HG03097 (cell line): ENCODE results near the gene GATA3.

Source experiments
- ATAC-seq: cut with Tn5 transposase; IDR thresholded peaks from one replicate; pipeline ENCODE4 v1.9.1; 2021; ENCODE audit not compliant: unreplicated experiment, low FRiP score

Gene GATA3

DNA sequence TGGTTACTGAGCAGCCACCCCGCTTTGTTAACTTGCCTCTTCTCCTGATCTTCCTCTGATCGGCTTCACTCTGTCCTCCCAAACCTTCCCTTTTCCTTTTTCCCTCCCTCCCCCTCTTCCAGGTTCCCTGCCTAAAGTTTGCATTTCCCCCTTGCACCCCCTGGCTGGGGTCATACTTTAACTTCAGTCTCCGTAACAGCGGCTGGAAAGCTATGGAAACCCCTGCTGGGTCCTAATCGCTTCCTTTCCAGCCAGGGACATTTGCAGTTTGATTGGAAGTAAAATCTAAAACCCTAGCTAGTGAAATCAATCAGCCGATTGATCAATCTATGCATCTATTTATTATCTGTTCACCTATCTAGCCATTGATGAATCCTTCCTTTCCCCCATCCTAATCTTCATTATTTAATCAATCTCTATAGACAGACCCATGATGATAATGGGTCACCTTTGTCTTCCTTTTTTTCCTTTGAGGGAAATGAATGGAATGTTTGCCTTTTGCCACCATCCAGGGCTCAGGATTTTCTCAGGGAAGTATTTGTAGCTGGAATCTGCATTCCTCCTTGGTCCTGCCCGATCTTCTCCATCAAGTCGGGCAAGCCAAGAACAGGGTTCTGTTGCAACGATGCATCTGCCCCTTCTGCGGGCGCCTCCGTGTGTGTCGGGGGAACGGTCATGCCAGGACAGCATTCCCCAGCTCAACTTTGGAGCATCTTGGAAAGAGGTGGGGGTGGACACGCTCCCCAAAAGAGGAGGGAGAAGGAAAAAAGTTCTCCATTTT, 8.8 kb downstream of the GATA3 start:
- no peak for ATAC-seq

DNA sequence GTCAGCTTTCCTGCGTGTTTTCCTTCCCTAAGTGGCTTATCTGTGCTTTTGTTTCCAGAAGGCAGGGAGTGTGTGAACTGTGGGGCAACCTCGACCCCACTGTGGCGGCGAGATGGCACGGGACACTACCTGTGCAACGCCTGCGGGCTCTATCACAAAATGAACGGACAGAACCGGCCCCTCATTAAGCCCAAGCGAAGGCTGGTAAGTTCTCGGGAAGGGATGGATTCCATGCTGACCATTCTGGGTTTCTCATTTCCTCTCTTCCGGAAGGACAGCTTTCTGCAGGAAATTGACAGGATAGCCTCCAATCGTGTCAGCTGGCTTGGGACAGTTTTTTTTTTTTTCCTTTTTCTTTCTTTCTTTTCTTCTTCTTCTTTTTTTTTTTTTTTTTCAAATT, 9.4 kb downstream of the GATA3 start:
- ATAC-seq = no peak

DNA sequence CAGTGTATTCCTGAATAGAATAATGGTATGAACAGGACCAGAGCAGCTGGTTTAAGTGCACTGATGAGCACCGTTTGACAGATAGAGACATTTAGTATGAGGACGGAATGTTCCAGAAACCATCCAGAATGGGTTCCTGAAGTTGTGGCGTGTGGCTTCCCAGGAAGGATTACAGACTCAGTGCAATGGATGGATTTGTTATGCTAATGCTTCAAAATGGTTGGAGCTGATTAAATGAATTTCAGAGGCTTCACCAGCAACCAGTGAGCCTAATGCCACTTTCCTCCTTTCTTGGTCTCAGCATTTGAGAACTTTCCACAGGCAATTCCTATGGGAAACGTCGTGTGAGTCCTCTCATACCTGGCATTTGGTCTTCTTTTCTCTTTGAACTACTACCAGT, 9.9 kb downstream of the GATA3 start:
- no peak for ATAC-seq

DNA sequence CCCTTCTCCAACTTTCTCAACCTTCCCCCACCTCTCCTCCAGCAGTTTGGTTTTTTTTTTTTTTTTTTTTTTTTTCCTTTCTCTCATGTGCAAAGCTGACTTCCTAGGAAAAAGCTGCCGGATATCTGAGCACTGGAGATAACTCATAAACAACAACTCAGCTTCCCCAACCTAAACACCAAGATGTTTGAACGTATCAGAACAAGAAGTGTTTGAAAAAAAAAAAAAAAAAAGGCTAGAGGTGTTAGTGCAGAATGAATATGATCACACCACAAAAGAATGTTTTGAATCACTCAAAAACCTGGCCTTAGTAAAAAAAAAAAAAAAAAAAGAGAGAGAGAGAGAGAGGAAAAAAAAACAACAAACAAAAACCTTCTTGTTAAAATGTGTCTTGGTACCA, 11.2 kb downstream of the GATA3 start:
- ATAC-seq = no peak

DNA sequence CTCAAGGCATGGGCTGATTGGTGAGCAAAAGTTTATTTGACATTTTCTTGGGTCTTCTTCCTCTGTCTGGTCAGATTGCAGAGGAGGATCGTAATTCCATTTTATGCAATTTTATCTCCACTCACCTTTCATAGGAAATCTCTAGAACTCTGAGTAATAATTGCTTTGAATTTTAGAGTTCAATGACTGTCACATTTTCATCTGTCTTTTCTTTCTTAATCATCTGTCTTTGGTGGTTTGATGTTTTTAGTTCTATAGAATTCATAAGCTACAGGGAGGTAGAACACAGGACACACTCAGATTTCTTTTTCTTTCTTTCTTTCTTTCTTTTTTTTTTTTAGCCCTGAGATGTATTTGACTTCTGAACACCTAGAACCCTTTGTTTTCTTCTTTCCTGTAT, 11.6 kb downstream of the GATA3 start:
- ATAC-seq = no peak

DNA sequence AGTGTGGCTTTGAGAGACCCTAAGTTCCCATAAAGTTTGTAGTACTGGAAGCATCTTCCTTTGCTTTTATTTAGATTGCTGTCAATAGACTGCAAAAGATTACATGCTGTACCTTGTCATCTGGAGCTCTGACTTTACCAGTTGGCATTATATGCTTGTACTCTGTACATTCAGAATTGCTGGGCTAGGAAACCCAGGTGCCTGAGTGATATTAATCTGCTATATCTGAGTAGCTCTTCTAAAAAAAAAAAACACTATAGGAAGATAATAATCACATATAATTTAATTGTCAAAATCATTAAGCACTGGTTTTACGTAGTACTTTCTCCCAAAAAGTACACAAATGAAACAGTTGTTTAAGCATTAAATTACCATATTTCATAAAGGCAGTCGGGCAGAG, 12.3 kb downstream of the GATA3 start:
- ATAC-seq = no peak

DNA sequence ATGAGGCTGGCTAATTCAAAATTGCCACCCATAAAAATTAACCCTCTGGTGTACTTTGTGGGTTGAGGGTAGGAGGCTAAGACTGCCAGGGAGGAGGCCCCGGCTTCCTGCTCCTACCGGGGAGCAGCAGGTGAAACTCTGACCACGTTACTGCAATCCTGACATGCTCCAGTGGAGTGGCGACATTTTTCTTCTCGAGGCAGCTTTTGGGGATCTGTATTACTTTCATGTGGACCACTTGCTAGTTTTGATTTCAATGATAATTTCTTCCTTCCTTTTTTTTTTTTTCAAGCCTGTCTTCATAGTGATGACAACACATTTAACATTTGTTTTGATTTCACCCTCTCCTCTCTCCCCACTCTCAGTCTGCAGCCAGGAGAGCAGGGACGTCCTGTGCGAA, 14.6 kb downstream of the GATA3 start:
- ATAC-seq = no peak

DNA sequence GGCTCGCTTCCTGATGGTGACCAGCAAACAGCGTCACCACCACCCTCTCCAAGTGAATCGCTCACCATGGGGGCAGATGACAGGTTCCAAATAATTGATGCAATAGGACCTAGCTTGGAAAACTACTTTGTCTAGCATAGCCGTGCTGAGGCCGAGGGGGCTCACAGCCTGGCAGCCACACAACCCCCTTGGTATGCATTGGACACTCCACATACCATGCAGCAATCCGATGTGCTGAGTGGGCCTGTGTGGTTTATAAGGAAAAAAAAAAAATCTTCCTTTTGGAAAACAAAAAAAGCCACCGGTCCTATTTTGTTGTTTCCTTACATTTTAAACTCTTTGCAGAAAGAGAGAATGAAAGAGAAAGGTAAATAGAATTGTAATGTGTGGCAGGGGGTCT, 15.1 kb downstream of the GATA3 start:
- no peak for ATAC-seq

DNA sequence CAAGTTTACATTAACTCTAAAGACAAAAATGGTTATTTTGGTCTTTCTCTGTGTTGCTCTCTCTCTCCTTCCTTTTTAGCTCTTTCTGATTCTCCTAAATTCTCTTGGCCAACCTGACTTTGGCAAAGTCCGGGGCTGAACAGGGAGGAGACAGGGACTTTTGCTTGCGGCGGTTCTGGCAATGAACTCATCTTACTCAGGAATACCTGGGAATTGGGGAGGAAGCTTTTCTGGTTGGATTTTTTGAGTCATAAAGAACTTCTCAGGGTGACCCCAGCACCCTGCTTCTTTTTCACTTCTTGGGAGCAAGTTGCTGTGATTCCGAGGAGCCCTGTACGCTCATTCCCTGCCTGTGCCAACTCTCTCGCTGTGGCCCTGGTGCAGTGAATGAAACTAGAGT, 16.0 kb downstream of the GATA3 start:
- no peak for ATAC-seq

DNA sequence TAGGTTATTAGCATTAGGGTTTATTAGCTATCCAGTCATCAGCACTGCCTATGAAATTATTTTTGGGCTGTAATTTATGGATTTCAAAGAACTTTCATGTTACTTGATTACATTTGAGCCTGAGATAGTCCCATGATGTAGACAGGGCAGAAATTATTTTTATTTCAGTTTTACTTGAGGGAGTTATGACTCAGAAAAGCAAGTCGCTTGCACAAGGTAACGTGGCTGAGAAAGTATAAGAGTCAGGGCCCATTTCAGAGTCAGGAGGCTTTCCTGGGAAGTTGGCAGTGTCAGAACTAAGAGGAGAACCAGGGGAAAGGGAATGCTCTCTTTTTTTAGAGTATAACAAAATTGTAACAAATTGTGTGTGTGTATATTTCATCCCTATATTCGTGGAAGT, 16.5 kb downstream of the GATA3 start:
- ATAC-seq = no peak

DNA sequence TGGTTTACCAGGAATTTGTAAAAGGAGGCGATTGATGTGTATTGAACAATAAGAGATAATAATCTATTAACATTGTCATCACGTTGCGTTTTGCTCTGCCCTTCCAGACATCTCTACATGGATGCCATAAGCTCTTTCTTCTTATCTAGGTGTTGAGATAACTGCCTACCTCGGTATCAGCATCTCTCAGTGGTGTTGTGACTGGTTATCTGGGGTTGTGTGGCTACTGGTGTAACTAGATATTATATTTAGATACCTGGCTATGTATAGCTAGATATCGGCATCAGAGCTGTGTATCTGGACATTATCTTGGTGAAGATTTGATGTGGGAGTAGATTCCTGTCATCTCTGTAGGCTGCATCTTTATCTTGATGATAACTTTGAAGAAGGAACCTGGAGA, 17.2 kb downstream of the GATA3 start:
- no peak for ATAC-seq

DNA sequence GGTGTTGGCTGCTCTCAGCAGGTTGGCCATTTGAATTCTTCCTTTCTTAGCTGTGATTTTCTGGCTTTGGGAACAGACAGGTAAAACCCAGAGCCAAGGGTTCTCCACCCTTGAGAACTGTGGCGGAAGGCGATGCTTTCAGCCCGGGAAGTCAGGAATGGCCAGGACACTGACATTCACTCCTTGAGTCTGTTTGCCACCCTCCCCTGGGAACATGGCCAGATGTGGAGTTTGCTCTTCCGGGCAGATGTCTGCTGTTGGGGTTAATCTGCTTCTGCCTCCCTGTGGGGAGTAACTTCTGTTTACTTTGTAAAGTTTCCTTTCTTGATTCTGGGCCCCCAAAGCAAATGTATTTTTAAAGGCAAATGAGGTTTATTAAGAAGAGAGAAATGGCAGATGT, 17.7 kb downstream of the GATA3 start:
- no peak for ATAC-seq

DNA sequence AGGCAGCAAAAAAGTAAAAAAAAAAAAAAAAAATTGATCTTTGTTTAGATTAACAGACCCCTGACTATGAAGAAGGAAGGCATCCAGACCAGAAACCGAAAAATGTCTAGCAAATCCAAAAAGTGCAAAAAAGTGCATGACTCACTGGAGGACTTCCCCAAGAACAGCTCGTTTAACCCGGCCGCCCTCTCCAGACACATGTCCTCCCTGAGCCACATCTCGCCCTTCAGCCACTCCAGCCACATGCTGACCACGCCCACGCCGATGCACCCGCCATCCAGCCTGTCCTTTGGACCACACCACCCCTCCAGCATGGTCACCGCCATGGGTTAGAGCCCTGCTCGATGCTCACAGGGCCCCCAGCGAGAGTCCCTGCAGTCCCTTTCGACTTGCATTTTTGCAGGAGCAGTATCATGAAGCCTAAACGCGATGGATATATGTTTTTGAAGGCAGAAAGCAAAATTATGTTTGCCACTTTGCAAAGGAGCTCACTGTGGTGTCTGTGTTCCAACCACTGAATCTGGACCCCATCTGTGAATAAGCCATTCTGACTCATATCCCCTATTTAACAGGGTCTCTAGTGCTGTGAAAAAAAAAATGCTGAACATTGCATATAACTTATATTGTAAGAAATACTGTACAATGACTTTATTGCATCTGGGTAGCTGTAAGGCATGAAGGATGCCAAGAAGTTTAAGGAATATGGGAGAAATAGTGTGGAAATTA, 19.4 kb downstream of the GATA3 start:
- ATAC-seq = no peak

DNA sequence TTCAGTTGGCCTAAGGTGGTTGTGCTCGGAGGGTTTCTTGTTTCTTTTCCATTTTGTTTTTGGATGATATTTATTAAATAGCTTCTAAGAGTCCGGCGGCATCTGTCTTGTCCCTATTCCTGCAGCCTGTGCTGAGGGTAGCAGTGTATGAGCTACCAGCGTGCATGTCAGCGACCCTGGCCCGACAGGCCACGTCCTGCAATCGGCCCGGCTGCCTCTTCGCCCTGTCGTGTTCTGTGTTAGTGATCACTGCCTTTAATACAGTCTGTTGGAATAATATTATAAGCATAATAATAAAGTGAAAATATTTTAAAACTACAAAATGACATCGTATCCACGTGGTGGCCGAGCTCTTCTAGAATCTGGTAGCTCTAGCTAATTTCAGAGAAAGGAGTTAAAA, 20.4 kb downstream of the GATA3 start:
- ATAC-seq = no peak

DNA sequence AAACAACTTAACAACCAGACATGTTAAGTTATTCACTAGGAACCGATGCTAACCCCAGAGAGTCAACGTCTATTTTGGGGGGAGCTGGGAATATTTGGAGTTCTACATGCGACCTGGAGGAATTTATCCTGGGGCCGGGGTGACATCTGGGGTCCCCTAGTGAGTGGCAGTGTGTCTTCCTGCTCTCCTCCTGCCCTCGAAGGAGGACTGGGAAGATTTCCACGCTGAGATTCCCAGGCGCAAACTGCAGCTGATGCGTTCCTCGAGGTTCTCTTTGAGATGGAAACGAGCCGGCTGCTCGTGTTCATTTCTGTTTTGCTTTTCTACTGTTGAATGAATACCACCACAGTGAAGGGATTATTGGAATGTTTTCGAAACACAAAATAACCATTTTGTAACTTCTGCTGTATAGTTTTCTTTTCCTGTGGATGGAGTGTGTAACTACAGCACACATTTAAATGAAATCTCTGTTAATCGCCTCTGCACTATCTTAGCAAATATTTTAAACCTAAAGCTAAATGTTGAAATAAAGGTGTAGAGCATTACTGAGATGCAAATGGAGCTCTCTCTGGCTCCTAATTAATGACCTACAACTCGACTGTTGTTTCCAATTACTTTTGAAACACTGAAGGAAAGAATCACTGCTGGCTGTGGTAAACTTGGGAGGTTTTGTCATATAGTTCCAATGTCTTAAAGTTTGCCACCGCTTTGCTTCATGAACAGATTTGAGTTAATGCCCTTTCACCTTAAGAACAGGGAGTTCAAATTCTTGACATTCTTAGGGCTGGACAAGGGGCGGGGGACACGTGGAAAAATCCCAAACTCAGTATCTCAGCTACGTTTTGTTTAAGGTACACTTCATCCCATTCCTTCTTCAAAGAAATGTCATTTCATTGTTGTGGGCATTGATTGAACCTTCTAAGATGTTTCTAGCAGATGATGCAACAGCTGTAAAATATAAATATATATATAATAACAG, 21.1 kb downstream of the GATA3 start:
- ATAC-seq = no peak

DNA sequence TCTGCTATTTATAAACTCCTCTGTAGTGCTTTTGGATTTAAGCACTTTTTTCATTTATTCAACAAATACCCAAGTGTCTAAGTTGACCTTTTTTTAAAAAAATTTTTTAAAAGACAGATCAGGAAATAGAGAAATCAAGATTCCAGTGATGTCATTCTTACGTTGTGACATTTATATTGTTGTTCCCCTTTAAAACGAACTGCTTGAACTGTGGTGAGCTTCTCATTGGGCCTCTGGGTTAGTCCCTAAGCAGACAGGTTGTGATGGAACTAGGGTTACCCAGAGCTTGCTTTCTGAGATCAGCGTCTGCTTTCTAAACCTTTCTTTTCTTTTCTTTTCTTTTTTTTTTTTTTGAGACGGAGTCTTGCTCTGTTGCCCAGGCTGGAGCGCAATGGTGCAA, 22.4 kb downstream of the GATA3 start:
- ATAC-seq = no peak

DNA sequence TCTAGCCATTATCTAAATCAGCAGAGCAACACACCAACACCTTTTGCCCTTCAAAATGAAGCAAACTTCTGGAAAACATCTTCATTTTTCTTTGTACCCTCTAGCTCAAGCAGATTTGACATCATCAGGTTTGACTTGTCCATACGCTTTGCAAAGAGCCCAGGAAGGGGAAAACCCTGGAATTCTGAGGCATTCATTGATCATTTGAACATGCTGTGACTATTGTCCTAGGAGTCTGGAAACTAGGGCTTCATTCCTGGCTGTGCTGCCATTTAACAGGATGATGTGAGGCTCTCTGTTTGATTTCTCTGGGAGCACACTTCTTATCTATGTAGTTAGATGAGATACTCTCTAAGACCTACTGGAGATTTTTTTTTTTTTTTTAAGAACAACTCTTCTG, 23.5 kb downstream of the GATA3 start:
- ATAC-seq = no peak

DNA sequence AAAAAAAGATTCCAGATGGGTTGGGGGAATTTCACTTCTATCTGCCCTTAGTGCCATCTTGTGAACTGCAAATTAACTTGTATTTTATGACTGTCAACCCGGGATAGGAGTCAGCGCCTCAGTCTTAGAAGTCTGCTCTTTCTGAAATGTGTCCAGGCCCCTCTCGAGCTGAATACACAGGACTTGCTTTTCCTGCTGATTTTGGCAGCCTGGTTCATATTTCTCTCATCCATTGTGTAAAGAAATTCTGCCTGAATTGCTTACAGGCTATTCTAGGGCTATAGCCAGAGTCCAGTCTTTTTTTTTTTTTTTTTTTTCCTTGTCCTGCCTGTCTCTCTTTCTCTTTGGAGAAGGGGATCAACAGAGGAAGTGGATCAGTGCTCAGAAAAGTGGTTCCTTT, 24.6 kb downstream of the GATA3 start:
- ATAC-seq = no peak

DNA sequence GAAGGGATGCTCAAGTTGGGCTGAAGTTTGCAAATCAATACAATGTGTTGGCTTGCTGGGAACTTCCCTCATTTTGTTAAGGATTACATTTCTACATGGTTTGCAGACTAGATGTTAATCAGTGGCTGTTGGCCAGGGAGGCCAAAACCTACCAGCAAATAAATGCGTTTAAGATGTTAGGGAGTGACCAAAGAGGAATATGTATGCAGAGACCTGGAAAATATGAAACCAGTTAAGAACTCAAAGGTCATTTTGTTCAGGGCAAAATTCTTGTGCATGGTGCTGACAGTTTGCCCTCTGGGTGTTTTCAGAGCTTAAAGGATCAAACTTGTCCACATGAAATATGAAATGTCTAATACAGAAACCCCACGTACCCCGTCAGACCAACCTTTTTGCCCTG, 30.3 kb downstream of the GATA3 start:
- ATAC-seq = no peak

DNA sequence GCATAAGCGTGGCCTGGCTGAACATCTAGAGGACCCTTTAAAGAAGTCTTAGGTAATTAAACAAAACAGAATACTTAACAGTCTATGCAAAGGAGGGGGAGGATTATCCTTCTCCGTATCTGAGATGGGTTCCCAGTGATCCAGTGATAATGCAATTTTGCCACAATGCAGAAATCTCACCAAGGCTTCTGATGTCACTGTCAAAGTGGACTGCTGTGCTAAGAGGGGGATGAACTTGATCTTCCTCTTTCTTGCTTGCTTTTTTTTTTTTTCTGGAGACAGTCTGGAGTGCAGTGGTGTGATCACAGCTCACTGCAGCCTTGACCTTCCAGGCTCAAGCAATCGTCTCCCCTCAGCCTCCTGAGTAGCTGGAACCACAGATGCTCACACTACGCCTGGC, 30.8 kb downstream of the GATA3 start:
- ATAC-seq = no peak

DNA sequence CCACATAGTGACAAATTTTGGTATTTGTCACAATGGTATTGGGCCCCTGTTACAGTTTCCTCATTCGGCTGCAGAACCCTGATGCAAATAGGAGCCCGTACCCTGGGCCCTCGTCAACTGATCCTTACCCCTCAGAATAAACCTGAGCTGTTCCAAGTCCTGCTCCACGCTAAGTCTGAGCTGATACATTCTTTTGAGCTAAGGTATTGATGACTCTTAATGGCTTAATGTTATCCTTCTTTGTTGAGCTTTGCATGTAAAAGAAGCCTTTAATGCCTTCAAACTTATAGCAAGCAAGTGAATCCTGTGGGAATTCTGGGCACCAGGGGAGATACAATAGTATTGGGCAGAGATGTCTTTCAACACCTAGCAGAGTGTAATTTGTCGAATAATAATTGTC, 31.8 kb downstream of the GATA3 start:
- ATAC-seq = no peak
